Right atrium auricular region (tissue), 2 donors: Measurements from ENCODE around the gene RNU6-9. TPM values are rescaled to one million over a fixed set of nuclear protein-coding genes. Genes with fewer than 3 reads are reported as not detected.

Source experiments
- DNase-seq: peaks from one replicate; pipeline ENCODE4 v3.0.0-alpha.2; 2019; ENCODE audit warnings: low spot score
- H3K27ac ChIP-seq, 2 donors: fragments of 200-600 bp; sonication (generic); 1 replicate in 1 of 2; 2 replicates in 1 of 2; pipeline ENCODE4 v1.5.1; 2016 to 2019
- H3K27me3 ChIP-seq, 2 donors: fragments of 200-600 bp; sonication (generic); one replicate each; pipeline versions ENCODE4 v1.5.1 to v1.6.0; 2017 to 2019
- H3K36me3 ChIP-seq: fragments of 200-600 bp; sonication (generic); one replicate; pipeline ENCODE4 v1.5.1; 2016
- H3K4me1 ChIP-seq, 2 donors: fragments of 200-600 bp; sonication (generic); one replicate each; pipeline versions ENCODE4 v1.5.1 to v1.6.0; 2017 to 2019
- H3K4me3 ChIP-seq, 2 donors: fragments of 200-600 bp; sonication (generic); 1 replicate in 1 of 2; 2 replicates in 1 of 2; pipeline ENCODE4 v1.5.1; 2017 to 2019; ENCODE audit warnings: mild to moderate bottlenecking in 1 of 2, moderate library complexity in 1 of 2
- H3K9me3 ChIP-seq, 2 donors: fragments of 200-600 bp; sonication (generic); one replicate each; pipeline ENCODE4 v1.5.1; 2019
- total RNA-seq, 2 donors: library from RNA; depleted of rRNA; stranded (reverse); fragments of >200 nt; gene quantifications; one replicate each; pipeline ENCODE4 v1.1.0, GENCODE V29; 2016
- TF ChIP-seq, protein P1 (sequence below), 2 donors: fragments of 200-600 bp; sonication (generic); IDR thresholded peaks; one replicate each; pipeline ENCODE4 v1.5.1; 2019; ENCODE audit warnings: antibody characterized with exemption in 2 of 2

The RNU6-9 gene
- total RNA-seq, 2 donors from 2014 or later = not detected

DNA sequence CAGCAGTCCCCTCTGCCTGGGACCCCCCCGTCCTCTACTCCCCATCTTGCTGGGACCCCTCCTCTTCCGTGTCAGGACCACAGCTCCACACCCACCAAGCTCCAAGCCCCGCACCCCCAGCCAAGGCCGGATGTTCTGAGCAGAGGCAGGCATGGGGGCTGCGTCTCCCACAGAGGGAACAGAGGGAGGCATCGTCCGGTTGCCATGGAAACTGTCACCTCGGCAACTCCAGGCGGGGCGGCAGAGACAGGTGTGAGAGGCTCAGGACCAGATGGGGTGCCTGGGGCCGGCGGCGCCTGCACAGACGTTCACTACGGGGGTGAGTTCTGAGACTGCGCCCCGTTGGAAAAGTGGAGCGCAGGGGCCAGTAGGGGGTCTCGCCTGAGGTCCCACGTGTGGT, 5.4 kb downstream of the RNU6-9 start:
- Histone ChIP-seq H3K27me3 (no peaks in the 10 kb centered on the region), H3K4me1 (peaks cover 0 to 3% of the 10 kb centered on the region in 2 donors), H3K27ac (no peak overlapping the region), H3K9me3 (no peaks in the 10 kb centered on the region), H3K4me3 (no peak overlapping the region), H3K36me3 (peaks cover 17% of the 10 kb centered on the region)
- TF ChIP-seq, protein P1, sequence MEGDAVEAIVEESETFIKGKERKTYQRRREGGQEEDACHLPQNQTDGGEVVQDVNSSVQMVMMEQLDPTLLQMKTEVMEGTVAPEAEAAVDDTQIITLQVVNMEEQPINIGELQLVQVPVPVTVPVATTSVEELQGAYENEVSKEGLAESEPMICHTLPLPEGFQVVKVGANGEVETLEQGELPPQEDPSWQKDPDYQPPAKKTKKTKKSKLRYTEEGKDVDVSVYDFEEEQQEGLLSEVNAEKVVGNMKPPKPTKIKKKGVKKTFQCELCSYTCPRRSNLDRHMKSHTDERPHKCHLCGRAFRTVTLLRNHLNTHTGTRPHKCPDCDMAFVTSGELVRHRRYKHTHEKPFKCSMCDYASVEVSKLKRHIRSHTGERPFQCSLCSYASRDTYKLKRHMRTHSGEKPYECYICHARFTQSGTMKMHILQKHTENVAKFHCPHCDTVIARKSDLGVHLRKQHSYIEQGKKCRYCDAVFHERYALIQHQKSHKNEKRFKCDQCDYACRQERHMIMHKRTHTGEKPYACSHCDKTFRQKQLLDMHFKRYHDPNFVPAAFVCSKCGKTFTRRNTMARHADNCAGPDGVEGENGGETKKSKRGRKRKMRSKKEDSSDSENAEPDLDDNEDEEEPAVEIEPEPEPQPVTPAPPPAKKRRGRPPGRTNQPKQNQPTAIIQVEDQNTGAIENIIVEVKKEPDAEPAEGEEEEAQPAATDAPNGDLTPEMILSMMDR (IDR thresholded peaks at IDR 0.05) = no peak
- DNase-seq = no peak

DNA sequence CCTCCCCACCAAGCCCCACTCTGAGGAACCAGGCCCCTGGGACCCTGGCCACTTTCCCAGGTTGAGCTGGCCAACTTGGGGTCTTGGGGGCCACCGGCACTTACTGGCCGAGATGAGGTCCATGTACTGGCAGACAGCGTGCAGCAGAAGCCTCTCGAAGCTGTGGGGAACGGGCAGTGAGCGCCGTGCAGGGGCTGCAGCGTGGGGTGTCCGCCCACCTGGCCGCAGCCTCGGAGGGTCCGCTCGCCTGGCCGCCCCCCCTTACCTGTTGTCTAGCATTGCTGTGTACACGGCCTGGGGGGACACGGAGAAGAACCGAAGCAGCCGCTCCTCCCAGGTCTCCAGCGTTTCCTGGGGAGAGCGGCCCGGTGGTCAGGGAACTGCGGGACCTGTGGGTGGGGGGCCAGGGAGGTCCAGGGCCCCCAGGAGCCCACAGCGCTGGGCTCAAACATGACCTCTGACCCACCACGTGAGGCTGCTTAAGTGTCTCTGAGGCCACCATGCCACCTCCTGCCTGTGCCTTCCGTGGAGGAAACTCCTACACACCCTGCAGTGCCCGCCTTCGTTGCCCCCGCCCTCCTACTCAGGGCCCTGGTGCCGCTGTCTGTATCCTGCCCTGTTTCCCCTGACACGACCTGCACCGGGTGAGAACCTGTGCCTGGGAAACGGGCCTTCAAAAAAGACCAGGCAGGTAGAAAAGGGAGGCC, 6.2 kb downstream of the RNU6-9 start:
- H3K27ac ChIP-seq = no peak overlapping the region
- TF ChIP-seq, protein P1 (IDR thresholded peaks at IDR 0.05) = no peak
- no peaks in the 10 kb centered on the region for H3K9me3 ChIP-seq
- DNase-seq = no peak
- no peaks in the 10 kb centered on the region for H3K27me3 ChIP-seq
- peaks cover 17% of the 10 kb centered on the region for H3K36me3 ChIP-seq
- no peak overlapping the region for H3K4me3 ChIP-seq
- no peaks in the 10 kb centered on the region for H3K4me1 ChIP-seq

DNA sequence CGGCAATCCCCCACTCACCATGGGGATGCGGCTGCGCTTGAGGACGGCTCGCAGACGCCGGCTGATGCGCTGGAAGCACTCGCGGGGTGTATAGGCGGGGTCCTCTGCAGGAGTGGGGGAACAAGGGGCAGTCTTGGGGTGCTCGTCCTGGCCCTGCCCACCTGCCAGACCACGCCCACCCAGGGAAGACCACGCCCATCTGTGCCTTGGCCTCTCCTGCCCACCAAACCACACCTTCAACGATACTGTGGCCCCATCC, 6.7 kb downstream of the RNU6-9 start:
- no peak for DNase-seq
- H3K4me3 ChIP-seq = no peak overlapping the region
- H3K27me3 ChIP-seq = no peaks in the 10 kb centered on the region
- no peaks in the 10 kb centered on the region for H3K9me3 ChIP-seq
- H3K27ac ChIP-seq = no peak overlapping the region
- peaks cover 17% of the 10 kb centered on the region for H3K36me3 ChIP-seq
- TF ChIP-seq, protein P1 (IDR thresholded peaks at IDR 0.05) = no peak
- H3K4me1 ChIP-seq = no peaks in the 10 kb centered on the region

DNA sequence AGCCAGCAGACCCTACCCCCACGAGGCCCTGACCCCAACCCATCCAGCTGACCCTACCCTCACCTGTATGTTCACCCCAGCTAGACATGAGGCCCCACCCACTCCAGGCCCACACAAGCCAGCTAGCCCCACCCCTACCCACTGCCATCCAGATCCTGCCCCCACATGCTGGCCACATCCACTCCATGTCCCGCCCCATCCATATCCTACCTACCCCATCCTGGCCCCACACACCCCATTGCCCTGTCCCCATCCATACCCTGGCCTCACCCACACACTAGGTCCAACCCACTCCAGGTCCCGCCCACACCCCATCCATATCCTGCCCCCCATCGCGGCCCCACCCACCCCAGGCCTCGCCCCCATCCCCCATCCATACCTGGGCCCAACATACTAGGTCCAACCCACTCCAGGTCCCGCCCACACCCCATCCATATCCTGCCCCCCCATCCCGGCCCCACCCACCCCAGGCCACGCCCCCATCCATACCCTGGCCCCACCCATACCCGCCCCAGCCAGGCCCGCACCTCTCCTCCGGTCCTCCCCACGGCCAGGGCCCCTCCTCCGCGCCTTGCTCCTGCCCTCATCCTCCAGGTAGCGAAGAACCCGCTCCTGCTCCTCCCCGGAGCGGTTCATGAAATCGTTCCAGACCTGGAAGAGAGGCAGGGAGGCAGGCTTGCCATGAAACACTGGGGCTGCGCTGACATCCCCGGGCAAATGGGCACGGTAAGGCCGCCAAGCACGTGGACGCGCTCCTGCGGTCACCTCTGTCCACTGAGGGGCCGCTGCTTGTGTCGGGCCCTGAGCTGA, 7.2 kb downstream of the RNU6-9 start:
- no peak for DNase-seq

DNA sequence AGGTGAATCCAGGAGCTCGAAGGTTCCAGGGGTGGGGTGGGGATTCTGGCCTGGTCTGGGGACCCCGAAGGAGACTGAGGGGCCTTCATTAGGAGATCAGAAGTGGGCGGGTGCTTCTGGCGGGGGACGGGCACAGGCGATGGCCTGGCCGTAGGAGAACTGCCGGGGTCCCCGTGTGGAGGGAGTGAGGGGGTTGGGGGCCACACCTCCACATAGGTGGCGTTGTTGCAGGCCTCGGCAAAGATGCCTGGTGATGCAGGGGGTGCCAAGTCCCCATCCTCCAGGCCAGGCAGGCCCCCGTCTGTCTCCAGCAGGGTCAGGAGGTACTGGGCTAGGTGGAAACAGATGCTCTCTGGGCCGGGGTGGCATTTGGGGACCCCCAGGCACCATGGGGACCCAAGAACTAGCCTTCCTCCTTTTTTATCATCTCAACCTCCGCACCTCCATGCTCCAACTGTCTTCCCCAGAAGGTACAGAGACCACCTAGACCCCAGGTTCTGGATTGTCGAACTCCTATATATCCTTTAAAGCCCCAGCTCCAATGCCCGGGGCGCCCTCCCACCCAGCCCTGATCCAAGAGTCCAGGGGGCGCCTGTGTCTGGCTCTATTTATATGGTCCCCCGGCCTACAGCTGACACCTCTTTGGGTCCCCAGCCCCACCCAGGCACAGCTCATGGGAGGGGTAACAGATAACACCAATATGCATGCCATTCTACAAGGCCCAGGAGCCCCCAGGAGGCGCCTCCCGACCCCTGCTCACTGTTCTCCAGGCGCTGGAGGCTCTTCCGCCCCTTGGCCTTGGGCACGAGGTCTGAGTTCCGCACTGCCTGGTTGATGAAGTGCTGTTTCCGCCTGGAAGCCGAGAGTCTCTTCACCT, 8.2 kb downstream of the RNU6-9 start:
- no peaks in the 10 kb centered on the region for H3K27me3 ChIP-seq
- no peaks in the 10 kb centered on the region for H3K4me1 ChIP-seq
- no peak overlapping the region for H3K27ac ChIP-seq
- no peak for DNase-seq
- H3K9me3 ChIP-seq = no peaks in the 10 kb centered on the region
- peaks cover 17% of the 10 kb centered on the region for H3K36me3 ChIP-seq
- H3K4me3 ChIP-seq = no peak overlapping the region
- TF ChIP-seq, protein P1 (IDR thresholded peaks at IDR 0.05) = no peak

More for the DNA sequence above, 7.2 kb downstream of the RNU6-9 start:
- Histone ChIP-seq H3K27me3 (no peaks in the 10 kb centered on the region), H3K27ac (no peak overlapping the region), H3K9me3 (no peaks in the 10 kb centered on the region), H3K4me1 (no peaks in the 10 kb centered on the region), H3K36me3 (peaks cover 17% of the 10 kb centered on the region), H3K4me3 (no peak overlapping the region)
- TF ChIP-seq, protein P1 (IDR thresholded peaks at IDR 0.05) = no peak
